ENCODE results near the gene ASMTL.

DNA sequence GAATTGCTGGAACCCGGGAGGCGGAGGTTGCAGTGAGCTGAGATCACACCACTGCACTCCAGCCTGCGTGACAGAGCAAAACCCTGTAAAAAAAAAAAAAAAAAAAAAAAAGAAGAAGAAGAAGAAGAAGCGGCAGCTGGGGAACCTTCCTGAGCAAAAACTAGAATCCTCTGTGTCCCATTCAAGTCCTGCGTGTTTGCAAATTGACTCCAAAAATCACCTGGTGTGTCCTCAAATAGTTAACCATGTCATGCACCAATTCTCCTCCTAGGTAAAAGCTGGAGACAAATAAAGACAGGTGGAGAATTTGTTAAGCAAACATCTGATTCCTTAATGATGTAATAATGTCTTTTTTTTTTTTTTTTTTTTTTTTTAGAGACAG lies 31.9 kb upstream of the ASMTL start:
- TF ChIP-seq EZH2 (IDR thresholded peaks at IDR 0.05) (no peak), POLR2AphosphoS5 (IDR thresholded peaks at IDR 0.05; ENCODE audit: borderline replicate concordance, low read depth, low read length) (no peak)

Measured in SK-N-MC (cell line).